ENCODE measurements around the gene UROC1.
"Not testable (repeated sequence)": the region's sequence is repeated elsewhere in the genome, so short reads cannot be mapped to it uniquely, and the experiment has no call there.

UROC1 gene

DNA sequence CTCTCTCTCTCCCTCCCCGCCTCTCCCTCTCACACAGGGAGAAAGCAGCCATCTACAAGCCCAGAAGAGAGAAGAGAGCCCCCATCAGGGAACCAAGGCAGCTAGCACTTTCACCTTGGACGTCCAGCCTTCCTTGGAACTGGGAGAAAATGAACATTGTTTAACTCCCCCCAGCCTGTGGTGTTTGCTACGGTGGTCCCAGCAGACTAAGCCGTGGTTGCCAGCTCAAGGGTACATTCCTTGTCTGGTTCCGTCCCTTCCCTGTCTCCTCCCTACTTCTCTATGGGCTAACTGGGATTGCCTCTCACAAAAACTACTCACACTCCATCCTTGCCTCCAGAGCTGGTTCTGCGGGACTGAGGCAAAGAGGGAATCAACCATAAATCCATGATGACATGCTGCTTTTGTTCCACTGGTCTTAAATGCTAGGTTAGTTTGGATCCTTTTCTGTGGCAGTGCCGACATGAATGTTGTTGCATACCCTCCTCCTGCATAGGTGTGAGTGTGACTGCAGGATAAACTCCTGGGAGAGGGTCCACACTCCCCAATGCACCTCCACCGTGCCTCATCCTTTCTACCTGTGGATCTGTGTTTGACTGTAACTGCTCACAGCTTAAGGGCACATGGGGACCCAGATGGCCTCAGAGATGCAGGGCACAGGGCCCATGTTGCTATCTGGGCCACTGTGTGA, 29.1 kb upstream of the UROC1 start:
- DNase-seq (ENCODE audit: low spot score): no peak

DNA sequence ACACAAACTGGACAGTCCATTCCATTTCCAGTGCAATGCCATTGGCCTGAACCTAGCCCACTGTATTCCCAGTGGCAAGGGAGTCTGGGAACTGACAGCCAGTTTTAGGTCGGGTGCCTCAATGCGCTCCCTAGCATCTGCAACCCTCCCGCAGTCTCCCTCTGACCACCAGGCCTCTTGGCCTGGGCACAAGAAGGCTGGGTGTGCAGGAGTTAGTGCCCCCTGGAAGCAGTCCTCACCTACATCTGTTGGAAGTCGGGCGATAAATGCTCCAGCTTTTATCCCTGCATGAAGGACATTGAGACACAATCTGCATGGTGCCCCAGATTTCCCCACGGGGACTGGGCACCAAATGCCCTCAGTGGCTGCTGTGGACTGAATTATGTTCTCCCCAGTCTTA, 28.4 kb upstream of the UROC1 start:
- DNase-seq (ENCODE audit: low spot score): no peak

DNA sequence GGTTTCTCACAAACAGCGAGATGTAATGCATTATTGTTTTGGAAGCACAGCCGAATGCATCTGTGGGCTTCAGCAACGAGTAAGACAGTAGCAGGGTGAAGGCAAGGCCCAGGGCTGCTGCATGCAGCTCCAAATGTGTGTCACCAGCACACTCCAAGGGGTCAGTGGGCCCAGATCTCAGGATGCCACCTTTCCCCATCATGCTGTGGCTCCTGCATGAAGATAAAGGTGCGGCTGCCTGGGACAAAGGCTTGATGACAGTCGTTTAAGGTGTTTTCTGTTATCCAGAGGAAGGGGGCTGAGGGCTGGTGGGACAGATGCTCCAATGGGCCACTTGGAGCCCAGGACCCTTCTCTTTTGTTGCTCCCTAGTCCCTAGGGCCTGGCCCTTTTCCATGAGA, 28.0 kb upstream of the UROC1 start:
- DNase-seq (ENCODE audit: low spot score): no peak

DNA sequence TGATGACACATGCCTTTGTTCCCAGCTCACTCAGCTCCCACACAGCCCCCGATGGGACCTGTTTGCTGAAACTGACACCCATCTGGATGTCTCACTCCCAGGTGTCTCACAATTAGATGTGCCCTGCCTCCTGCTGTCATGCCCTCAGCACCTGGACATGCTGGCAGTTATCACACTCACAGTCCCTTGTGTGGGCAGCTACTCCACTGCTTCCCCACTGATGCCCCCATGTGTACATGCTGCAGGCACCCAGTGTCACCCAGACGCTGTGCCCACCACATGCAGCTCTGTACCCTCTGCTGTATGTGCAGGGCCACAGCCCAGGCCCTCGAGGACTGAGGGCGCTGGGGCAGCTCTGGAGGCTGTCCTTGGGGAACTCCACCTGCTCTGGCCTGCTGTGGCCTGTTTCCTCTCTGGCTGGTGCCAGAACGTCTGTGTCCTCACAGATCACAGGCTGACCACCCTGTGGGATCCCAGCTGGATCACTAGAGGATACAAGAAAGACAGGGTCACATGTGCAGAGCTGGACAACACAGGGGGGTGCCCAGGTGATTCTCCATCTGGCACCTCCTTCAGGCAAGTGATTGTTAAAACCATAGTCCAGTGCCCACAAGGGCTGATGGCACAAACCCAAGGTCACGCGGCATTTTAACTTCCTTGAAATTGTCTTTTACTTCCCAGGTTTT, 27.2 kb upstream of the UROC1 start:
- no peak for DNase-seq (ENCODE audit: low spot score)

DNA sequence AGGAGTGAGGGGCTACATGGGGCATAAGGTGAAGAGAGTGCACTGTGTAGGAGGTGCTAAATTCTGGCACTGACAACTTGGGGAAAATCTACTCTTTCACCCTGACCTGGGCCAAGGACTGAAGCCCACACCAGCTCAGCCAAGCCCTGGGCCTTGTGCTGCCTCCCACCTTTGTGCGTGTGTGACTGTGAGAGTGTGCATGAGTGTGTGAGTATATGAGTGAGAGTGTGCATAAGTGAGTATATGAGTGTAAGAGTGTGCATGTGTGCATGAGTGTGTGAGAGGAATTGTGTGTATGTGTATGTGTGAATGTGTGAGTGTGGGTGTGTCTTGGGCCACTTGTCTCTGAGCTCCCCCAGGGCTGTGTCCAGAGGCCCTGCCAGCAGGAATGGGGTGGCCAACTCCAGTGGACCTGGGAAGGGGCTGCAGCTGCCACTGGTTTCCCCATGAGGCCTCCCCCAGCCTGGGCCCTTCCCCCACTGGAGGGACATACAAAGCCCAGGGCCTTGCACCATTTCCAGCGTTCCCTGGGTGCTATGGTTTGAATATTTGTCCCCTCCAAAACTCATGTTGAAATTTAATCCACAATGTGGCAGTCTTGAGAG, 26.0 kb upstream of the UROC1 start:
- DNase-seq (ENCODE audit: low spot score): no peak

DNA sequence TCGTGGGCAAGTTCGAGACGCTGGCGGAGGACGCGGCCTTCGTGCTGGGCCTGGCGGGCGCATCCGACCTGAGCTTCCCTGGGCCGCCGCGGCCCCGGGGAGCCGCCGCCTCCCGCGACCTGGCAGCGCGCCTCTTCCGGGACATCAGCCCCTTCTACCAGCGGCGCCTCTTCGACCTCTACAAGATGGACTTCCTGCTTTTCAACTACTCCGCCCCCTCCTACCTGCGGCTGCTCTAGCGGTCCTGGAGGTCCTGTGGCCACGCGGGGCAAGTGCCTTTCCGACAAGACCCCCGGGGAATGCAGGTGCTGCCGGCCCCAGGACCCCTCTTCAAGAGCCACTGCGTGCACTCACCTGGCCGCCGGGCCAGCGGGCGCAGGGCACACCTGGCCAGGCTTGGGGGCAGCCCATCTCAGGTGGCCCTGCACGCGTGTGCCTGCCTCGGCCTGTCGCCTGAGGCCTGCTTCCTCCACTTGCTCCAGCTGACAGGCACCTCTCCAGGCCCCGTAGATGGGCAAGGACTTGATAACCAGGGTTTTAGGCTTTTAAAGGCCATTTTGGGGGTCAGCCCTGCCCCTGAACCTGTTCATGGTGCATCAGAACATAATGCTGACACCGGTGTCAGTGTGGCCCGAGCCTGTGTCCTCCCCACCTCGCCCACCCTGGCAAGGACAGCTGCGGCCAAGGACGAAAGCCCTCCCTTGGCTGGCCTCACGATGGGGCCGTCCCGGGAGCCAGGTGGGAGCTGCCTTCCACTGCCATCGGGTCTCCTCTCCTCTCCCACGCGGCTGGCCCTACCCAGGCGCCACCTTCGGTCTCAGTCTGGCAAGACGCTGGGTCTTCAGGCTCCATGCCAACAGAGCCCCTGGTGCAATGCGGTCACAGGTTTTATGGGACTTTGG, 25.0 kb upstream of the UROC1 start:
- DNase-seq (ENCODE audit: low spot score): no peak

DNA sequence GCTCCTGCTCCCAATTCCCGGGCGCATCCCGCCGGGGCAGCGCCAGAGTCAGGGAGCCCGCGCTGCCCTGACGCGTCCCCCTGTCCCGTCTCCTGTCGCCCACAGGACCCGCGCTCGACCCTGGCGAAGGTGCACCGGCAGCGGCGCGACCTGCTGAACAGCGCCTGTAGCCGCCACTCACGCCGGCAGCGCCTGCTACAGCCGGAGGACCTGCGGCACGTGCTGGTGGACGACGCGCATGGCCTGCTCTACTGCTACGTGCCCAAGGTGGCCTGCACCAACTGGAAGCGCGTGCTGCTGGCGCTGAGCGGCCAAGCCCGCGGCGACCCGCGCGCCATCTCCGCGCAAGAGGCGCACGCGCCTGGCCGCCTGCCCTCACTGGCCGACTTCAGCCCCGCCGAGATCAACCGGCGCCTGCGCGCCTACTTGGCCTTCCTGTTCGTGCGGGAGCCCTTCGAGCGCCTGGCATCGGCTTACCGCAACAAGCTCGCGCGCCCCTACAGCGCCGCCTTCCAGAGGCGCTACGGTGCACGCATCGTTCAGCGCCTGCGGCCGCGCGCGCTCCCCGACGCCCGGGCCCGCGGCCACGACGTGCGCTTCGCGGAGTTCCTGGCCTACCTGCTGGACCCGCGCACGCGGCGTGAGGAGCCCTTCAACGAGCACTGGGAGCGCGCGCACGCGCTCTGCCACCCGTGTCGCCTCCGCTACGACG, 24.2 kb upstream of the UROC1 start:
- DNase-seq (ENCODE audit: low spot score): no peak

DNA sequence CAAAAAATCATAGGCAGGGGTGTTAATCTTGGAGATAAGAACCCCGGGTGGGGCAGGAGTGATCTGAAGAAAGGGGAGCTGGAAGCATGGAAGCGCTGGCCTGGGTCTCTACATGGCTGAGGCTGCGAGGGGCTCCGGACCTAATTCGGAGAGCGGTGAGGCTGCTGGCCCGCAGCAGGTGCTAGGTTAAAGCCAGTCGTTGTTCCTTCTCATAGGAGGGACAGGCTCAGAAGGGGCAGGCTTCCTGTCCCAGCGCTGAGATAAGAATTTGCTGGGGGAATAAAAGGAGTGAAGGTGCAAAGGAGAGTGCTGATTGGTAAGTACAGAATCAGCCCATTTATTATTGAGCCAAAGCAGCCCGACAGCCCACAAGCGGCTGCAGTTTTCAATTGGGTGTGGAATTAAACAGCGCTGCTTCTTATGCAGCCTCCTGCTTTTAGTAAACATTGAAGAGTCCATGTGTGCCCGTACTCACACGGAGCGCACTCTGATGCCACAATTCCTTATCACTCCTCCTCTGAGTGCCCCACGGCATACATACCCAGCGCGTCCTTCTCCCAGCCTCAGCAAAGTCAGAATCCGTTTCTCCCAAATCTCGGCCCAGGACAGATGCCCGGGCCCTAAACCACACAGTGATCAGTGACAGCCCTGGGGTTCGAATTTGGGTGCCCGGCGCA, 23.5 kb upstream of the UROC1 start:
- no peak for DNase-seq (ENCODE audit: low spot score)

DNA sequence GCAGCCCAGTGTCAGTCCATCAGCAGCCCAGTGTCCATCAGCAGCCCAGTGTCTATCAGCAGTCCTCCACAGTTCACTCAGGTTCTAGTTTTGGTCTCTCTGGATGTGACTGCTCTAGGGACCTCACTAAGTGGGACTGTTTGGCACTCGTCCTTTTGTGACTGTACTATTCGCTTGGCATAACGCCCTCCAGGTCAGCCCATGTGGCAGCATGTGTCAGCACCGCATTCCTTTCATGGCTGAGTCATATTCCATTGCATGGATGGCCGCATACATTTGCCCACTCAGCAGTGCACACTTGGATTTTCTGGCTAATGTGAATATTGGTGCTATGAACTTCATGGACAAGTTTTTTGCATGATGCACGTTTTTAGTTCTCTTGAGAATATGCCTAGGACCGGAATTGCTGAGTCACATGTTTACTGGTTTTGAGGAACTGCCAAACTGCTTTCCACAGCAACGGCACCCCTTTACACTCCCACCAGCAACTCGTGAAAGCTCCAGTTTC, 22.8 kb upstream of the UROC1 start:
- peak; percentile 9 for DNase-seq (ENCODE audit: low spot score)

DNA sequence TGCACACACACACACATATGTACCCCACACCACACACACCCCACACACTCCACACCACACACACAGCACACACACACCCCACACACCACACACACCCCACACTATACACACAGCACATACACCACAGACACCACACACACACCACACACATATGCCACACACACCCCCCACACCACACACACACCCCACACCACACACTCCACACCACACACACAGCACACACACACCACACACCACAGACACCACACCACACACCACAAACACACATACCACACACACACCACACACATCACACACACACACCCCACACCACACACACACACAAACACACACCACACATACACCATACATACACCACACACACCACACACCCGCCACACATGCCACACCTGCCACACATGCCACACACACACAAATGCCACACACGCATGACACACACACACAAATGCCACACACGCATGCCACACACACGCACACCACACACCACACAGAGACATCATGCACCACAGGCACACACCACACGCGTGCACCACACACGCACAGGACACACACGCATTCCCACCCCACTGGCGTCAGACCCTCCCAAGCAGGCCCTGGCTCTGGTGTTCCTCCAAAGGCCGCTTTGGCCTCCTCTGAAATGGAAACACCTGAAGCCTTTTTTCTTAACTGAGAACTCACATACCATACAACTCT, 22.1 kb upstream of the UROC1 start:
- DNase-seq (ENCODE audit: low spot score): no peak

DNA sequence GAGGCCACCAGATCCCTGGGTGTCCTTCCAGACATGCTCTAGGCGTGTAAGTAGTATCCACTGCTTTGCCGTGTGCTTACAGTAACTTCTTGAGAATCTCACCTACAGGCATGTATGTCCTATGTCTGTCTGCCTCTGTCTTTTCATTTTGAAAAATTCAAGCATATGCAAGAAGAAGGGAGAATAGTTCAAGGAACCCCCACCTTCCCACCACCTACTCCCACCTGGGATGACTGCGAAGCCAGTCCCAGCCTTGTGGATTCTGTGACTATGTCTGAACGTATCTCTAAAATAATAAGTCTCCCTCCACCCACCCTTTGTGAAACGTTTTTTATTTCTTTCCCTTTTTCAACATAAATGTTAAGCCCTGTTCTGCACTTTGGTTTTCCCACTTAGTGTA, 21.4 kb upstream of the UROC1 start:
- DNase-seq (ENCODE audit: low spot score): no peak

DNA sequence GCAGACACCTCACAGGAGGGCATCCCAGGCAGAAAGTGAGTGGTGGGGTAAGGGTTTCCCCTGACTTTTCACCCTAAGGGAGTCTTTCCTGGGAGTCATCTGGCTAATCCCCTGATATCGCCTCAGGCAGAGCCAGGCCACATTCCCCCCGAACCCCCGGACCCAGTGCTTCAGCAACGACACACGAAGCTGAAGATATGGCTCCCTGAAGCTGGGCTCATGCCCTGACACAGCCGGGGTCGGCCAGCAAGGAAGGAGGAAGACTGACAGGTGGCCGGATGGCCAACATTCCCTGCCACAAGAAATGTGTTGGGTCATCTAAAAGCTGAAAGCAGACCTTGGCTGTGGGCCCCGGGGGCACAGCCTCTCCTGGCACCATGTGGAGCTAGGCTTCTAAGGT, 20.7 kb upstream of the UROC1 start:
- no peak for DNase-seq (ENCODE audit: low spot score)

DNA sequence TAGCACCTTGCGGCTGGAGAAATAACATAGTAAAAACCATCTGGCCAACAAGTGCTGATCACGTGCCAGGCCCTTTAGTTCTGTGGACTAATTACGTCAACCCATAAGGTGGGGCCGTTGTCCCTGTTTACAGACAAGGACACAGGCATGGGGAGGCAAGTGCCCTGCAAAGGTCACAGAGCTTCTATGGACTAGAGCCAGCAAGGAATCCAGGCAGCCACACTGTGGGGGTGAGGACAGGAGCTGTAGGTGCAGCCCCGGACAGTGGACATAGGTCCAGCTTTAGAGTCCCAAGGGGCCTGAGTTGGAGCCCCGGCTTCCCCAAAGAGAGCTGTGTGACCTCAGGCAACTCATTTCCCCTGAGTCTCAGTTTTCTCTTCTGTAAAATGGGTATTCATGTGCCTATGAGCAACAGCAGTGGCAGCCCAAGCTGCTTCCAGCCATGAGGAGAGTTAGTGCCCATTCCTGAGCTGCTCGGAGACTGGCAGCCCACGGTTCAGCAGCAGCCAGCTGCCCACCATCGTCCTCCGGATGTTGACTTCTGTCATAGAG, 20.2 kb upstream of the UROC1 start:
- DNase-seq (ENCODE audit: low spot score): no peak

DNA sequence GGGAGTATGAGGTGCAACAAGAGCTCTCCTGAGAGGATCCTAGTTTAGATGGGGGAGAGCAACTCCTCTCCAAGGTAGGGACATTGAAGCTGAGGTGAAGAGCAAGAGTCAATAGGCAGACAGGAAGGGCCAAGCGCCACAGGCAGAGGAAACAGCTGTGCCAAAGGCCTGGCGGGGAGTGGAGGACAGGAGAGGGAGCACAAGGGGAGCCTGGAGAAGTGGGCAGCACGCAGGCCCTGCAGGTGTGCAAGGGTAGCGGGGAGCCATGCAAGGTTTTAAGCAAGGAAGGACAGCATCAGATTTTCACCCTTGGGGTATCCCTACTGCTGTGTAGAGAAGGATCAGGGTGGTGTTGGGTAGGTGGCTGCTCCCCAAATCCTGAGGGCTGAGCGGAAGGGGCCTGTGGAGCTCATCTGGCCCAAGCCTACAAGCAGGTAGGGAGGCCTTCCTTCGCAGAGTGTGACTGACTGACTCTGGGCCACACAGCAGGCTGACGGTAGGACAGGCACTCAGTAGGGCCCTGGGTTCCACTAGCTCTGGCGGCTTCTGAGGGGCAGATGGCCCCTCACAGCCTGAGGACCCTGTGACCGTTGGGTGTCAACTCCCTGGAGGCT, 19.6 kb upstream of the UROC1 start:
- DNase-seq (ENCODE audit: low spot score): no peak

DNA sequence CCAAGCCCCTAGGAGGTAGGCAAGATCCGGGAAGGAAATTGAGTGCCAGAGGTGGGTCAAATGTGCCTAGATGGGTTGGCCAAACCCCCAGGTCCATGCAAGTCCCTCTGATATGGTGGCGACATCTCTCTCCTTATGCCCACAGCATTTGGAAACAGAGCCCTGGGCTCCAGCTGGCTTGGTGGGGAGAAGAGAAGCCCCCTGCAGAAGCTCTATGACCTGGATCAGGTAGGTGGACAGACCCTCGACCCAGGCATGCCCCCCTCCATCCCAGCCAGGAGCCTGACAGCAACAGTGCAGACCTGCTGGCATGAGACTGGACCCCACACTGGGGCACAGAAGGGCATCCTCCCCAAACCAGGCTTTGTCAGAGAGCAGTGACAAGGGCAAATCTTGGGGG, 18.6 kb upstream of the UROC1 start:
- no peak for DNase-seq (ENCODE audit: low spot score)

DNA sequence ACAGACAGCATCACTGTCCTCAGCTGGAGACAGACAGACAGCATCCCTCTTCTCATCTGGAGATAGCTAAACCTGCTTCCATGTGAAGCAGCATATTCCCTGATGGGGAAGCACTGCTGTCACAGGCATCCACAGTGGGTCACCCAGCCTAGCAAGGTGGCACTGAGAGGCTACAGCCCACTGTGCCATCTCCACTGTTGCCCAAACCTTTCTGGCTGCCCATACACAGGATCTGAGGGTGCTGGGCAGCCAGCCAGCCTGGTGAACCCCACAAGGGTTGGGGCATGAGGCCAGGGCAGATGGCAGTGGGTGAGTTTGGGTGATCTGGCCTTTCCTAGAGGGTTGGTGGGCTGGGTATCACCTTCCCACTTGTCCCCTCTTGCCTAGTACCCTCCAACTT, 18.1 kb upstream of the UROC1 start:
- no peak for DNase-seq (ENCODE audit: low spot score)

DNA sequence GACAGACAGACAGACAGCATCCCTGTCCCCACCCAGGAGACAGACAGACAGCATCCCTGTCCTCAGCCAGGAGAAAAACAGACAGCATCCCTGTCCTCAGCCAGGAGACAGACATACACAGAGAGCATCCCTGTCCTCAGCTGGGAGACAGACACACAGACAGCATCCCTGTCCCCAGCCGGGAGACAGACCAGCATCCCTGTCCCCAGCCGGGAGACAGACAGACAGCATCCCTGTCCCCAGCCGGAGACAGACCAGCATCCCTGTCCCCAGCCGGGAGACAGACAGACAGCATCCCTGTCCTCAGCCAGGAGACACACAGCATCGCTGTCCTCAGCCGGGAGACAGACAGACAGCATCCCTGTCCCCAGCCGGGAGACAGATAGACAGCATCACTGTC, 17.1 kb upstream of the UROC1 start:
- DNase-seq (ENCODE audit: low spot score): not testable (repeated sequence)

DNA sequence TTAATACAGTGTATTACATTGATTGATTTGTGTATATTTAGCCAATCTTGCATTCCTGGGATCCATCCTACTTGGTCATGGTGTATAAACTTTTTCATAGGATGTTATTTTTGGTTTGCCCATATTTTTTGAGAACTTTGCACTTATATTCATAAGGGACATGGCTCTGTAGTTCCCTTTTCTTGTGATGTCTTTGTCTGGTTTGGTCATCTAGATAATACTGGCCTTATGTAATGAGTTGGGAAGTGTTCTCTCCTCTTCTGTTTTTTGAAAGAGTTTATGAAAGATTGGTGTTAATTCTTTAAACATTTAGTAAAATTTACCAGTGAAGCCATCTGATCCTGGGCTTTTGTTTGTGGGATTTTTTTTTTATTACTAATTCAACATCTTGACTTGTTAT, 15.9 kb upstream of the UROC1 start:
- DNase-seq (ENCODE audit: low spot score): no peak

DNA sequence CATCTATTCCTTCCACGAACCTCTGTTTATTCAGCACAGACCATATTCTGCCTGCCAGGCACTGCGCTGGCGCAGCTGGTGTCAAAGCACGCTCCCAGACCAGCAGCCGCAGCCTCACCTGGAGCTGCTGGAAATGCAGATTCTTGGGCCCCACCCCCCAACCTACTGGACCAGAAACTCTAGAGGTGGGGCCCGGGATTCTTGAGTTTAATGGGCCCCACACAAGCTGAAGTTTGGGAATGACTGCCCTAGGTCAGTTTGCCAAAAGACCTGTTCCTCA, 13.4 kb upstream of the UROC1 start:
- no peak for DNase-seq (ENCODE audit: low spot score)

Measured in hematopoietic multipotent progenitor cell treated with erythropoietin and hydrocortisone succinate and interleukin-3 and kit ligand, for 15 days (in vitro differentiated cells).